ENCODE measurements around the gene HSPA9. TPM values are rescaled to one million over a fixed set of nuclear protein-coding genes. Genes with fewer than 3 reads are reported as not detected.

Gene HSPA9
- total RNA-seq, 1 experiment from 2014 or later, result 665 TPM

- no peak for DNase-seq (ENCODE audit: low read depth in 1 of 2, low spot score in 2 of 2)
- Histone ChIP-seq H3K27me3 (replicated peaks) (no peaks in the 10 kb centered on the region), H3K9me3 (replicated peaks) (no peaks in the 10 kb centered on the region), H3K27ac (no peak overlapping the region), H3K4me1 (replicated peaks) (no peaks in the 10 kb centered on the region), H3K4me3 (no peak overlapping the region), H3K36me3 (no peaks in the 10 kb centered on the region)
Measured at GRCh38 chr5:138603249-138603920, 28.2 kb upstream of the HSPA9 start.

DNA sequence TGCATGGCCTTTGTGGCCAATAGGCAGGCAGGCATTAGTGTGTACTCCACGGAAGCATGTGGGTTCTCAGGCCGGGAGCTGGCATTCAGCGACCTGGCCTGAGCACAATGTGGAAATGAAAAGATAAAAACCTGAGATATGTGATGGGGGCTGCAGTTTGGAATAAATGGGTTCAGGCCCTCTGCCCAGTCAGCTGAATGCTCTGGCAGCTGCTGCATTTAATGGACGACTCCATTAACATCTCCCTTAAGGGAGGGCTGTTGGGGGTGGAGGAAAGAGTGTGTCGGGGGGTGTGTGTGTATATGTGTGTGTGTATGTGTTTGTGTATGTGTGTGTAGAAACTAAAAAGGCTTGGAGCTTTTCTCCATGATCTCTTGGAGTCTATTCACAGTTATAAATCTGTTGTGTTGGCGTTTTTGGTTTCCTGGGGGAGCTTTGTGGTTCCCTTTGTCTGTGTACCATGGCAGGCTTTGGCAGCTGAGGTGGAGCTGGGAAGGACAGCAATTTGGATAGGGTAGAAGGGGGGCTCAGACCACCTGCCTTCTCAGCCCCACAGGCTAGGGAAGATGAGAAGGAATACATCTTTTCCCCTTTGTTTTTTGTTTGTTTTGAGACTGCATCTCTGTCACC is 27.3 kb upstream of the HSPA9 start:
- Histone ChIP-seq H3K9me3 (replicated peaks) (no peaks in the 10 kb centered on the region), H3K4me1 (replicated peaks) (no peaks in the 10 kb centered on the region), H3K27me3 (replicated peaks) (no peaks in the 10 kb centered on the region), H3K36me3 (no peaks in the 10 kb centered on the region), H3K4me3 (no peak overlapping the region), H3K27ac (no peak overlapping the region)
- no peak for DNase-seq (ENCODE audit: low read depth in 1 of 2, low spot score in 2 of 2)

DNA sequence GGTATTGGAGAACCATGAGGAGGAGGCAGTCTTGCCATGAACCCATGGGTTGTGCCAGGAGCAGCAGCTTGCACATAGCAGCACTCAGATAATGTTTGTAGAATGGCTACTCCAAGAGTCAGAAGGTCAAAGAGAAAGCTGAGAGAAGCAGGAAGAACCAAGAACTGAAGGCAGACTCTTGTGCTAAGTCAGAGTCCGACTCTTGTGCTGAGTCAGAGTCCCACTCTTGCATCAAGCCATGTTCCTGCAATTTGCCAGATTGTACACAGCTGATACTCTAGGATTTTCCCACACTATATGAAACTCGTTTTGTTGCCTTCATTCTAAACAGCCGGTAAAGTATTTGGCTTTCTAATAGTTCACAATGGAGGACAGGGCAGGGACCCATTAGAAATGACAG is 26.2 kb upstream of the HSPA9 start:
- Histone ChIP-seq H3K4me3 (no peak overlapping the region), H3K36me3 (no peaks in the 10 kb centered on the region), H3K27me3 (replicated peaks) (no peaks in the 10 kb centered on the region), H3K4me1 (replicated peaks) (no peaks in the 10 kb centered on the region), H3K9me3 (replicated peaks) (no peaks in the 10 kb centered on the region), H3K27ac (no peak overlapping the region)
- no peak for DNase-seq (ENCODE audit: low read depth in 1 of 2, low spot score in 2 of 2)

DNA sequence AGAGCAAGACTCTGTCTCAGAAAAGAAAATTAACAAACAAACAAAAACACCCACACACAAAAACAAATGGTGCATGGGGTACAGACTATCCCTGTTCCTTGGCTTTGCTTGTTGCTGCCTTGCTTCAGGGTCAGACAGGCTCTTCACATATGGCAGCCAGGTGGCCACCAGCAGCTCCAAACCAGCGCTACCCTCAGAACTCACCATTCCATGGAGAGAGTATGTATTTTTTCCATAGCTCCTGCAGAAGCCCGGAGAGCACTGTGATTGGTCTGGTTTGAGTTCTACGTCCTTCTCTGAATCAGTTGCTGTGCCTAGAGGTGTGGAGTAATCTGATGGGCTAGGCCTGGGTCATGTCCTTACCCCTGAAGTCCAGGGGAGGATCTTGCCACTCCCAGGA is 25.2 kb upstream of the HSPA9 start:
- Histone ChIP-seq H3K27ac (no peak overlapping the region), H3K36me3 (no peaks in the 10 kb centered on the region), H3K9me3 (replicated peaks) (no peaks in the 10 kb centered on the region), H3K4me1 (replicated peaks) (no peaks in the 10 kb centered on the region), H3K27me3 (replicated peaks) (no peaks in the 10 kb centered on the region), H3K4me3 (no peak overlapping the region)
- DNase-seq (ENCODE audit: low read depth in 1 of 2, low spot score in 2 of 2), result no peak

GRCh38 chr5:138597661-138598400 is 22.6 kb upstream of the HSPA9 start:
- Histone ChIP-seq H3K9me3 (replicated peaks) (no peaks in the 10 kb centered on the region), H3K27ac (no peak overlapping the region), H3K36me3 (no peaks in the 10 kb centered on the region), H3K4me1 (replicated peaks) (no peaks in the 10 kb centered on the region), H3K27me3 (replicated peaks) (no peaks in the 10 kb centered on the region), H3K4me3 (no peak overlapping the region)
- DNase-seq (ENCODE audit: low read depth in 1 of 2, low spot score in 2 of 2), result no peak

- no peak overlapping the region for H3K27ac ChIP-seq
- H3K4me3 ChIP-seq, result no peak overlapping the region
- no peaks in the 10 kb centered on the region for H3K9me3 ChIP-seq (replicated peaks)
- no peaks in the 10 kb centered on the region for H3K4me1 ChIP-seq (replicated peaks)
- DNase-seq (ENCODE audit: low read depth in 1 of 2, low spot score in 2 of 2), result no peak
- H3K27me3 ChIP-seq (replicated peaks), result no peaks in the 10 kb centered on the region
- no peaks in the 10 kb centered on the region for H3K36me3 ChIP-seq
Measured at GRCh38 chr5:138596105-138596881, 21.1 kb upstream of the HSPA9 start.

GRCh38 chr5:138595180-138595795 is 20.1 kb upstream of the HSPA9 start:
- DNase-seq (ENCODE audit: low read depth in 1 of 2, low spot score in 2 of 2), result no peak
- Histone ChIP-seq H3K4me1 (replicated peaks) (no peaks in the 10 kb centered on the region), H3K27ac (no peak overlapping the region), H3K27me3 (replicated peaks) (no peaks in the 10 kb centered on the region), H3K36me3 (no peaks in the 10 kb centered on the region), H3K4me3 (no peak overlapping the region), H3K9me3 (replicated peaks) (no peaks in the 10 kb centered on the region)

DNA sequence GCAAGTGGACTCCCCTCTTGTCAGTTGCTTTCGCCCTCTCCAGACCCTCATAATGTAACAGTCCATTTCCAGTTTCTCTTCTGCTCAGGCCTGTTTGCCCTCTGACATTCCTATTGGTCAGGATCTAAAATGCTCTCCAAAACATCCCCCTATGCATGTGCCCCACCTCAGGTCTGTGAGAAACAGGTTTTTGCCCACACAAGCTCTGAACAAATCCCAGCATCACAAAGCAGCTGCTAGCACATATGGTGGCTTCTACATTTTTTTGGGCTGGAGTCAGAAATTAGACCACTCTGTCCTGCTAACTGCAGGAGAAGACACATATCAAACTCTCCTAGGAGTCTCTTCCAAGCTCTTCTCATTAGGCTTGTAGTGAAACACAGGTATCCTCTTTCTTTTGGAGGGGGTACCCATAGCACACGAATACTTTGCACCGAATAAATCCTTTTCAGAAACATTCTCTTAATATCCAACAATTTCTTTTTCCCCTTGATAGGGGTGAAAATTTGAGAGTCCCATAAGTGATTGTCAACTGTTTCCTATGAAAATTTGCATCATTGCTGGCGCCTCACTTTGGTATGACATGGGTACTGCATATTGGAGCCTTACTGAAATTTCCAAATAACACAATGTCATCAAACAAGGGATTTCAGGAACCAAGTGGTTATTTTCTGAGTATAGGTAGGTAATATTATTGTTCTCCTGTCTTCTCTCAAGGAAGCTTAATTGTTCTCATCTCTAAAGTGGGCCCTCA is 19.3 kb upstream of the HSPA9 start:
- Histone ChIP-seq H3K27ac (no peak overlapping the region), H3K27me3 (replicated peaks) (no peaks in the 10 kb centered on the region), H3K36me3 (no peaks in the 10 kb centered on the region), H3K4me1 (replicated peaks) (no peaks in the 10 kb centered on the region), H3K9me3 (replicated peaks) (no peaks in the 10 kb centered on the region), H3K4me3 (no peak overlapping the region)
- no peak for DNase-seq (ENCODE audit: low read depth in 1 of 2, low spot score in 2 of 2)

DNA sequence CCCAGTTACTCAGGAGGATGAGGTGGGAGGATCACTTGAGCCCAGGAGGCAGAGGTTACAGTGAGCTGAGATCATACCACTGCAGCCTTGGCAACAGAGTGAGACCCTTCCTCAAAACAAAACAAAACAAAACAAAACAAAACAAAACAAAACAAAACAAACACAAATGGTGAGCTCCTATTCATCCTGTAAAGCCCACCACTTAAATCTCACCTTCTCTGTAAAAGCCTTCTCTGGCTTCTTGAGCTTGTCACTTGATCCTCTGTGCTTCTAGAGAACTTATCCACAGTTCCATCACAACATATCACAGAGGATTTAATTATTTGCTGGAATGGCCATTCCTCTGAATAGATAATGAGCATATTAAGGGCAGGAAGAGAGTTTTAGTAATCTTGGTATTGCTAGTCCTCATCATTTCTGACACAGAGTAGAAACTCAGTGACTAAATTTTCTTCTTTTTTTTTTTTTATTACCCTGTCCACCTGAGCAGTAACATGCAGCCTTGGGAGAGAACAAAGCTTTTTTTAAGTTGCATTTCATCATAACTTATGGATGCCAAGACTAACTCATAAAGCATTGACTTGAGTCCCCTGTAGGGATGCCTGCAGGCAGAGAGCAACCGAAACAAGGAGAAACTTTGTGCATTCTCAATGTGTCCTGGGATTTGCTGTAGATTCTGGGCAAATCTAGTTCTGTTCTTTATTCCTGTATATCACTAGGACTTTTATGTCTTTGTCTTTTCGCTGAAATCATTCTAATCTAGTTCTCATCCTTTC is 13.0 kb upstream of the HSPA9 start:
- H3K4me3 ChIP-seq, result no peak overlapping the region
- H3K4me1 ChIP-seq (replicated peaks), result no peaks in the 10 kb centered on the region
- H3K27ac ChIP-seq, result no peak overlapping the region
- no peaks in the 10 kb centered on the region for H3K9me3 ChIP-seq (replicated peaks)
- H3K36me3 ChIP-seq, result no peaks in the 10 kb centered on the region
- DNase-seq (ENCODE audit: low read depth in 1 of 2, low spot score in 2 of 2), result no peak
- H3K27me3 ChIP-seq (replicated peaks), result peaks cover 10% of the 10 kb centered on the region; the same call in 1 of the 2 replicates

DNA sequence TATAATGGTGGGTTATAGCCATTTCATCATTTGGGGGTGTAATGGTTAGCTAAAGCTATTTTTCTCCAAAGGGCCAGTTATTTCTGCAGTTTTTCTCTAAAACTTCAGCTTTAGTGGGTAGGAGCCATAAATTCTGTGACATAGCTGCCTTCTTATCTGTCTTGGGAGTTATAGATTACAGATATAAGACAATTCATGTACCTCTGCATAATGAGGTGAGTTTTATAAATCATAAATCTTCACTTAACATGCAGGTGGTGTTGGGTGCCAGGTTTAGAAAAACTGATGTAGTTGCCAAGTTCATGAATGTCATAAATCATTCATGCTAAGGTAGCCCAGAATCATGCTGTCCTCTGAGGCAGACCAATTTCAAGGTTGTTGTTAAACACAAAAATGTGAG is 10.0 kb upstream of the HSPA9 start:
- no peaks in the 10 kb centered on the region for H3K36me3 ChIP-seq
- no peak overlapping the region for H3K4me3 ChIP-seq
- no peak for DNase-seq (ENCODE audit: low read depth in 1 of 2, low spot score in 2 of 2)
- no peaks in the 10 kb centered on the region for H3K9me3 ChIP-seq (replicated peaks)
- H3K27me3 ChIP-seq (replicated peaks), result peaks cover 10% of the 10 kb centered on the region; the same call in 1 of the 2 replicates
- no peaks in the 10 kb centered on the region for H3K4me1 ChIP-seq (replicated peaks)
- no peak overlapping the region for H3K27ac ChIP-seq

DNA sequence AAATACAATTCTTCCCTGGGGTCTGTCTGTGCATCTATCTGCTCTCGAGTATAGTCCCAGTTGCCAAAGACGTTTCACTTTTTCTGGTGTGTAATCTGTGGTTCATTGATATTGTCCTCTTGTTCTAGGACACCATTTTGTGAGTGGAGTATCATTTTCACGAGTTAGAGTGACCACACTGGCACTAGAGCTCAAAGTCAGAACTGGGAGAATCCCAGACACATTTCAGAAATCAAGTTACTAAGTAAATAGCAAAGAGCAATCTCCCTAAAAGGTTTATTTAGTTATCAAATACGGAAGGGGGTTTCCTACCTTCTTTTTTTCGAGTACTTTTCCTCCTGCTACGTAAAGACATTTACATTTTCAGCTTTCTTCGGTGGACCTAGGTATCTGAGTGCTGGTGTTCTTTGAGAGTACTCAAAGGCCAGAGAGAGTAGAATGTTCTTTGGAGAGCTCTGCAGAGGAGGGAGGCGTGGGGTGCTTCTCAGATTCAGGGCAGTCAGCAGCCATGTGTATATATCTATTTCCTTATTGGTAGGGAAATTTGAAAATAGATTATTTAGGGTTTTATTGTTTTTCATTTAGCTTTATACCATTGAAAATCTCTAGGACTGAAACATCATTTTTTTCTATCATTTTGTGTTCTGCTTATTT is 8.9 kb upstream of the HSPA9 start:
- Histone ChIP-seq H3K4me1 (replicated peaks) (no peaks in the 10 kb centered on the region), H3K27me3 (replicated peaks) (peaks cover 10% of the 10 kb centered on the region; the same call in 1 of the 2 replicates)

DNA sequence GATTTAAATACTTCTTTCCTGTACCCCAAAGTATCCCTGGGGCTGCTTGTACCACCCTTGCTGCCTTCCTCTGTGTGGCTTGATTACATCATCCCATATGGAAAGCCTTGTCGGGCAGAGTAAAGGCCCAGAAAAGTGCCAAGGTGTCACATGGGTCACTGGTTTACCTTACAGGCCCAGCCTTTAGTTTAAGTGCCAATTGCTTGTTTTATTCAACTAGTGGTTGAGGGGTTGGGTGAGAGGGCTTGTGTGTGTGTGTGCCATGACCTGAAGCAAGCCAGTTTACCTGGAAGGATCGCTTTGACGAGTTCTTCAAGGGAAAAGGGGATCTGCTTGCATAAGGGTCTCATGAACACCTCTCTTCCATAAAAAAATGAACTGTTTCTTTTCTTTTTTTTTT is 7.8 kb upstream of the HSPA9 start:
- no peak for DNase-seq (ENCODE audit: low read depth in 1 of 2, low spot score in 2 of 2)
- Histone ChIP-seq H3K27me3 (replicated peaks) (peaks cover 10% of the 10 kb centered on the region; the same call in 1 of the 2 replicates), H3K4me3 (no peak overlapping the region), H3K9me3 (replicated peaks) (no peaks in the 10 kb centered on the region), H3K36me3 (no peaks in the 10 kb centered on the region), H3K4me1 (replicated peaks) (no peaks in the 10 kb centered on the region), H3K27ac (no peak overlapping the region)

More for the DNA sequence above, 8.9 kb upstream of the HSPA9 start:
- no peak overlapping the region for H3K4me3 ChIP-seq
- H3K9me3 ChIP-seq (replicated peaks), result no peaks in the 10 kb centered on the region
- no peak overlapping the region for H3K27ac ChIP-seq
- H3K36me3 ChIP-seq, result no peaks in the 10 kb centered on the region
- no peak for DNase-seq (ENCODE audit: low read depth in 1 of 2, low spot score in 2 of 2)
